Esophagus squamous epithelium (tissue), 5 donors: ENCODE data around the gene AOPEP. TPM values are rescaled to one million over a fixed set of nuclear protein-coding genes. Genes with fewer than 3 reads are reported as not detected.

Experiments
- DNase-seq: peaks from one replicate; lab custom pipeline; 2025; lab: John Stamatoyannopoulos, UW
- H3K27ac ChIP-seq, 4 donors: fragments of 200-600 bp; sonication (generic); one replicate each; pipeline ENCODE4 v1.5.1; 2016 to 2019; ENCODE audit warnings: mild to moderate bottlenecking in 1 of 4
- H3K27me3 ChIP-seq, 4 donors: fragments of 200-600 bp; sonication (generic); 1 replicate in 3 of 4; 2 replicates in 1 of 4; pipeline versions ENCODE4 v1.5.1 to v1.6.0; 2017 to 2021; ENCODE audit warnings: antibody characterized with exemption in 1 of 4
- H3K36me3 ChIP-seq, 3 donors: fragments of 200-600 bp; sonication (generic); one replicate each; pipeline ENCODE4 v1.5.1; 2016 to 2019
- H3K4me1 ChIP-seq, 3 donors: fragments of 200-600 bp; sonication (generic); one replicate each; pipeline ENCODE4 v1.5.1; 2017 to 2019
- H3K4me3 ChIP-seq, 4 donors: fragments of 200-600 bp; sonication (generic); 1 replicate in 3 of 4; 2 replicates in 1 of 4; pipeline ENCODE4 v1.5.1; 2016 to 2019; ENCODE audit warnings: mild to moderate bottlenecking in 2 of 4, moderate library complexity in 1 of 4
- H3K9me3 ChIP-seq, 3 donors: fragments of 200-600 bp; sonication (generic); one replicate each; pipeline ENCODE4 v1.5.1; 2016 to 2019
- CTCF ChIP-seq, 6 experiments: fragments of 450-650 bp in 4 of 6; fragments of 200-600 bp in 2 of 6; sonication (generic) in 2 of 6; IDR thresholded peaks; one replicate each; pipeline ENCODE4 v1.5.1; 2016 to 2019; ENCODE audit warnings: antibody characterized with exemption in 6 of 6, mild to moderate bottlenecking in 4 of 6, moderate library complexity in 4 of 6
- POLR2A ChIP-seq, 4 donors: fragments of 450-650 bp; IDR thresholded peaks; one replicate each; pipeline ENCODE4 v1.6.1; 2017; ENCODE audit warnings: antibody characterized with exemption in 4 of 4, mild to moderate bottlenecking in 4 of 4, moderate library complexity in 3 of 4
- WGBS, 2 donors: methylation state at CpG; one replicate each; pipeline ENCODE4 v1.1.5; 2018; 5-methylcytosine and 5-hydroxymethylcytosine counted together
- intact Hi-C: fragments of 100-400 bp; cut with DNase I; formaldehyde crosslinking; loops from one replicate; pipeline ENCODE4 v1.15.0; 2022
- total RNA-seq, 4 donors: library from RNA; depleted of rRNA; stranded (reverse); fragments of >200 nt; gene quantifications; one replicate each; pipeline ENCODE4 v1.1.0, GENCODE V29; 2016
- donor health status: DM: yes; HTN: yes; CAD: no.

AOPEP gene
- total RNA-seq, 4 donors from 2014 or later: 101 to 300 (median 115) TPM

GRCh38 chr9:94833802-94834201 lies 107.3 kb downstream of the AOPEP start:
- peaks cover 0 to 9% (median 4%) of the 10 kb centered on the region in 3 donors for H3K9me3 ChIP-seq
- DNase-seq: no peak
- H3K4me3 ChIP-seq: no peak overlapping the region
- H3K36me3 ChIP-seq: peaks cover 0 to 4% (median 0%) of the 10 kb centered on the region in 3 donors
- no peak overlapping the region for H3K27ac ChIP-seq
- peaks cover 0 to 6% (median 0%) of the 10 kb centered on the region in 3 donors for H3K4me1 ChIP-seq
- intact Hi-C loops: no loop called here
- WGBS, 2 donors: 91 to 92% methylated on average over 4 of the region's 4 CpGs
- H3K27me3 ChIP-seq: no peaks in the 10 kb centered on the region
- TF ChIP-seq POLR2A (IDR thresholded peaks at IDR 0.05) (no peak), CTCF (IDR thresholded peaks at IDR 0.05) (no peak)

- no peak for DNase-seq
- Histone ChIP-seq H3K27me3 (no peaks in the 10 kb centered on the region), H3K4me3 (no peak overlapping the region), H3K27ac (no peak overlapping the region), H3K4me1 (no peaks in the 10 kb centered on the region), H3K9me3 (peaks cover 0 to 9% (median 4%) of the 10 kb centered on the region in 3 donors), H3K36me3 (peaks cover 0 to 4% (median 0%) of the 10 kb centered on the region in 3 donors)
- TF ChIP-seq POLR2A (IDR thresholded peaks at IDR 0.05) (no peak), CTCF (IDR thresholded peaks at IDR 0.05) (no peak)
- intact Hi-C loops: no loop called here
- 75 to 76% methylated on average over 5 of the region's 5 CpGs for WGBS, 2 donors
Measured at GRCh38 chr9:94837404-94837803, 110.9 kb downstream of the AOPEP start.

- no peak for TF ChIP-seq CTCF (IDR thresholded peaks at IDR 0.05)
- TF ChIP-seq POLR2A (IDR thresholded peaks at IDR 0.05): no peak
- intact Hi-C loops: no loop called here
Measured at GRCh38 chr9:94839398-94839797, 112.9 kb downstream of the AOPEP start.

GRCh38 chr9:94840738-94841137 lies 114.2 kb downstream of the AOPEP start:
- no peaks in the 10 kb centered on the region for H3K4me1 ChIP-seq
- H3K36me3 ChIP-seq: peaks cover 0 to 4% (median 0%) of the 10 kb centered on the region in 3 donors
- H3K27me3 ChIP-seq: no peaks in the 10 kb centered on the region
- H3K27ac ChIP-seq: no peak overlapping the region
- TF ChIP-seq CTCF (IDR thresholded peaks at IDR 0.05): no peak
- TF ChIP-seq POLR2A (IDR thresholded peaks at IDR 0.05): no peak
- intact Hi-C loops: no loop called here
- no peak overlapping the region for H3K4me3 ChIP-seq
- no peak for DNase-seq
- H3K9me3 ChIP-seq: peaks cover 0 to 9% (median 4%) of the 10 kb centered on the region in 3 donors

More at GRCh38 chr9:94839398-94839797, 112.9 kb downstream of the AOPEP start:
- no peak overlapping the region for H3K27ac ChIP-seq
- H3K4me3 ChIP-seq: no peak overlapping the region
- no peaks in the 10 kb centered on the region for H3K27me3 ChIP-seq
- H3K36me3 ChIP-seq: peaks cover 0 to 4% (median 0%) of the 10 kb centered on the region in 3 donors
- DNase-seq: no peak
- H3K9me3 ChIP-seq: peaks cover 0 to 9% (median 4%) of the 10 kb centered on the region in 3 donors
- WGBS, 2 donors: 27 to 45% methylated on average over 1 of the region's 1 CpG
- no peaks in the 10 kb centered on the region for H3K4me1 ChIP-seq

- no peak overlapping the region for H3K4me3 ChIP-seq
- 83 to 90% methylated on average over 4 of the region's 4 CpGs for WGBS, 2 donors
- no peaks in the 10 kb centered on the region for H3K36me3 ChIP-seq
- H3K9me3 ChIP-seq: peaks cover 0 to under 1% (median 0%) of the 10 kb centered on the region in 3 donors
- TF ChIP-seq POLR2A (IDR thresholded peaks at IDR 0.05) (no peak), CTCF (IDR thresholded peaks at IDR 0.05) (no peak)
- H3K27ac ChIP-seq: no peak overlapping the region
- intact Hi-C loops: no loop called here
- no peak for DNase-seq
- H3K27me3 ChIP-seq: no peaks in the 10 kb centered on the region
- H3K4me1 ChIP-seq: peaks cover 0 to 16% (median 10%) of the 10 kb centered on the region in 3 donors
Measured at GRCh38 chr9:94843134-94843533, 116.6 kb downstream of the AOPEP start.
